ENCODE data around the gene CDH23.

GRCh38 chr10:71648254-71648932 lies 251.7 kb downstream of the CDH23 start:
- no peak for TF ChIP-seq CTCF (IDR thresholded peaks at IDR 0.05)
- no peak for TF ChIP-seq POLR2A (IDR thresholded peaks at IDR 0.05)

All from uterus (tissue), 2 donors.